NCI-H446 (cell line): ENCODE measurements around the gene STARD7.
"Not testable (repeated sequence)": the region's sequence is repeated elsewhere in the genome, so short reads cannot be mapped to it uniquely, and the experiment has no call there.

Source experiments
- DNase-seq, 2 experiments: peaks; one replicate each; lab custom pipeline; 2025; lab: John Stamatoyannopoulos, UW

Gene STARD7

GRCh38 chr2:96208143-96209010, at the start of gene STARD7:
STARD7 (minus strand) TSS chr2:96208827; CDS start chr2:96208434, 393 bp downstream.
- peak; percentile 94 to 98 for DNase-seq

- DNase-seq = not testable (repeated sequence)
These were observed 49.1 kb upstream of the STARD7 start for GRCh38 chr2:96257744-96258143.

- no peak for DNase-seq
These were observed 48.0 kb upstream of the STARD7 start for GRCh38 chr2:96256611-96257113.

- no peak for DNase-seq
These were observed 45.9 kb upstream of the STARD7 start for GRCh38 chr2:96254571-96254970.

GRCh38 chr2:96253006-96253405, 44.4 kb upstream of the STARD7 start:
- DNase-seq = no peak

GRCh38 chr2:96252526-96252925, 43.9 kb upstream of the STARD7 start:
- no peak for DNase-seq

- DNase-seq = no peak
These were observed 43.2 kb upstream of the STARD7 start for GRCh38 chr2:96251721-96252292.

GRCh38 chr2:96250188-96250587, 41.6 kb upstream of the STARD7 start:
- DNase-seq = no peak

GRCh38 chr2:96249654-96250053, 41.0 kb upstream of the STARD7 start:
- peak in 1 of 2 experiments; percentile 8 for DNase-seq

GRCh38 chr2:96248624-96249023, 40.0 kb upstream of the STARD7 start:
- no peak for DNase-seq

- no peak for DNase-seq
These were observed 39.3 kb upstream of the STARD7 start for GRCh38 chr2:96247896-96248295.

- no peak for DNase-seq
These were observed 38.4 kb upstream of the STARD7 start for GRCh38 chr2:96247009-96247408.

GRCh38 chr2:96245609-96246390, 37.2 kb upstream of the STARD7 start:
- DNase-seq = no peak

- DNase-seq = no peak
These were observed 35.2 kb upstream of the STARD7 start for GRCh38 chr2:96243843-96244242.

GRCh38 chr2:96241900-96242611, 33.4 kb upstream of the STARD7 start:
- no peak for DNase-seq

- DNase-seq = no peak
These were observed 32.6 kb upstream of the STARD7 start for GRCh38 chr2:96241227-96241626.

GRCh38 chr2:96240341-96241038, 31.9 kb upstream of the STARD7 start:
- DNase-seq = peak; percentile 5 to 50

- DNase-seq = no peak
These were observed 31.2 kb upstream of the STARD7 start for GRCh38 chr2:96239745-96240264.

GRCh38 chr2:96239091-96239490, 30.5 kb upstream of the STARD7 start:
- DNase-seq = no peak

GRCh38 chr2:96238266-96238665, 29.6 kb upstream of the STARD7 start:
- DNase-seq = no peak

GRCh38 chr2:96236882-96237281, 28.3 kb upstream of the STARD7 start:
- DNase-seq = no peak
